Fibroblast of mammary gland (primary cell): ENCODE results near the gene CLASRP.

Source experiments
- DNase-seq: peaks from one replicate; pipeline ENCODE4 v3.0.0-alpha.2; 2010; ENCODE audit warnings: low read depth
- H3K4me3 ChIP-seq: 2 replicates; pipeline ENCODE4 v1.5.1; 2011; ENCODE audit warnings: low read depth, mild to moderate bottlenecking, low read length, moderate library complexity; ENCODE audit not compliant: control insufficient read depth
- CTCF ChIP-seq: conservative IDR thresholded peaks from 2 replicates; pipeline ENCODE4 v1.5.1; 2011; ENCODE audit warnings: low read depth, low read length, inconsistent platforms; ENCODE audit not compliant: control insufficient read depth, insufficient read depth

Gene CLASRP

GRCh38 chr19:45047188-45047797, 8.4 kb downstream of the CLASRP start:
- TF ChIP-seq CTCF, result no peak
- no peak overlapping the region for H3K4me3 ChIP-seq
- DNase-seq, result no peak

- no peak for DNase-seq
Measured at GRCh38 chr19:45049073-45049736, 10.4 kb downstream of the CLASRP start.

DNA sequence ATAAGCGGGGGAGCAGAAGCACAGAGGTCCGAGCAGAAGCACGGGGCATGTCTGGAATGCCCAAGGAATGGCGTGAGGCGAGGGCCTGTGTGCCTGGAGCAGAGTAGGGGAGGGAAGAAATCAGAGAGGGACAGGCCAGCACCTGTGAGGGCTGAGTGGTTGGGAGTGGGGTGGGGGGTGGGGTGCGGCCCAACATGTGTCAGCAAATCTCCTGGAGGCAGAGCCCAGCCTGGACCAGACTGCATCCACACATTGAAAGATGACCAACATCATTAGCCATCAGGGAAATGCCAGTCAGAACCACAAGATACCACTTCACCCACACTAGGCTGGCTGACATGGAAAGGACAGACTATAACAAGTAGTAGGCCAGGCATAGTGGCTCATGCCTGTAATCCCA, 11.2 kb downstream of the CLASRP start:
- DNase-seq, result no peak
- no peak overlapping the region for H3K4me3 ChIP-seq
- no peak for TF ChIP-seq CTCF

More at GRCh38 chr19:45049073-45049736, 10.4 kb downstream of the CLASRP start:
- no peak overlapping the region for H3K4me3 ChIP-seq
- TF ChIP-seq CTCF, result no peak

GRCh38 chr19:45051929-45052579, 13.2 kb downstream of the CLASRP start:
- no peak for TF ChIP-seq CTCF
- no peak overlapping the region for H3K4me3 ChIP-seq
- no peak for DNase-seq

DNA sequence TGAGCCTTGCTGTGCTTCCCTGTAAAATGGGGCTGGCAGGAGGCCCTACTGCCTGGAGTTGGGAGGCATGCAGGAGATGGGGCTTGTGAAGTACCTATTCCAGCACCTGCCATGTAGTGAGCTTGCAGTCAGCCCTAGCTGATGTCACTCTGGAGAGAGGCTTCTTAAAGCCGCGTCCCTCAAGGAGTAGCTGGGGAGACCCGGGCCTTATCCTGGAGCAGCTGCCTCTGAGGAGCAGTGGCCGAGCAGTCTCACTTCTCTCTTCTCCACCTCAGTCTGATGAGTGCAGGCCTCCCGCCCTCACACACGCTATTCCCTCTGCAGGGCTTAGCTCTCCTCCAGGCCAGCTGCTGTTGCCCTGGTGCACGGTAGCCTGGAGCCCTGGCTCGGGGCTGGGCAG, 18.0 kb downstream of the CLASRP start:
- no peak for DNase-seq
- H3K4me3 ChIP-seq, result no peak overlapping the region
- TF ChIP-seq CTCF, result no peak

DNA sequence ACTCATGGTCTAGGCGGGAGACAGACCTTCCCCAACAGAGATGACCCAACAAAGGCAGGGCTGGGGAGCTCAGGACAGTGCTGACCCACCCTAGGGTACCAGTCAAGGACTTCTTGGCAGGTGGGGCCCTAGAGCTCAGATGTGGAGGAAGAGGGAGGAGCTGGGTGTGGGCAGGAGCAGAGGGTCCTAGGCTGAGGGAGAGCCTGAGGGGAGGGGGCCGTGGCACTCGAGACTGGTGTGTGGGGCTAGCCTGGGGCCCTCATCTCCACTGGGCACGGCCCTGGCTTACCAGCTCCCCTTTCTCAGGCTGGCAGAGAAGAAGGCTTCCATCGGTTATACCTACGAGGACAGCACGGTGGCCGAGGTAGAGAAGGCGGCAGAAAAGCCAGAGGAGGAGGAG, 18.6 kb downstream of the CLASRP start:
- no peak for TF ChIP-seq CTCF
- DNase-seq, result no peak
- H3K4me3 ChIP-seq, result no peak overlapping the region
